AG04449 (cell line): ENCODE measurements around the gene HMGN3.

Experiments used
- CTCF ChIA-PET: fragments of 350-600 bp; formaldehyde crosslinking; extraction: SDS; loops from one replicate; lab custom pipeline; 2021; ENCODE audit warnings: antibody characterized with exemption; lab: Yijun Ruan, JAX
- POLR2A ChIA-PET: fragments of 400-600, 350-600 bp; formaldehyde crosslinking; extraction: SDS; loops from one replicate; lab custom pipeline; 2020; ENCODE audit warnings: antibody characterized with exemption, inconsistent platforms; lab: Yijun Ruan, JAX
- DNase-seq: peaks from one replicate; pipeline ENCODE4 v3.0.0-alpha.2; 2010; ENCODE audit warnings: low read depth, low spot score
- H3K4me3 ChIP-seq: 2 replicates; pipeline ENCODE4 v1.5.1; 2011; ENCODE audit warnings: low read depth, mild to moderate bottlenecking, control low read depth, low read length
- TF ChIP-seq, protein P1 (sequence below): IDR thresholded peaks from one replicate; pipeline ENCODE4 v1.5.1; 2011; ENCODE audit warnings: mild to moderate bottlenecking, moderate library complexity, low read length, control low read depth, inconsistent platforms; ENCODE audit not compliant: insufficient read depth; ENCODE audit errors: missing control alignments

The HMGN3 gene

DNA sequence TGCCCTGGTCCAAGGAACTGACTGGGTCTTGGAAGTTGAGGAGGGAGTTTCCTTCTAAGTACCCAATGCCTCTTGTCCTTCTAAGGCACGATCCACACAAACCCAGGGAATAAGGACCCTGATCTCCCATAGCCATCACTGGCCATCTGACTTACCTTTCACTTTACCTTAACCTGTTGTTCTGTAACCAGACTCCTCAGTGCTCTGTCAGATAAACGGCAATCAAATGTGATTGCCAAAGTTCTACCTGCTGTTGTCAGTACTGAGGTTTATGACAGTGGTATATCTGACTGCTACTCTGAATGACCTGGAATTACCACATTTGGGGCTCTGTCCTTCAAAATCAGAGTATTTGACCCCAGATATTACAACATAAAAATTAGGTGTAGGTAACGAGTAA, 49.8 kb downstream of the HMGN3 start:
- no peak for DNase-seq
- ChIA-PET CTCF (no interaction called here), POLR2A (no interaction called here)
- no peak overlapping the region for H3K4me3 ChIP-seq
- TF ChIP-seq, protein P1, sequence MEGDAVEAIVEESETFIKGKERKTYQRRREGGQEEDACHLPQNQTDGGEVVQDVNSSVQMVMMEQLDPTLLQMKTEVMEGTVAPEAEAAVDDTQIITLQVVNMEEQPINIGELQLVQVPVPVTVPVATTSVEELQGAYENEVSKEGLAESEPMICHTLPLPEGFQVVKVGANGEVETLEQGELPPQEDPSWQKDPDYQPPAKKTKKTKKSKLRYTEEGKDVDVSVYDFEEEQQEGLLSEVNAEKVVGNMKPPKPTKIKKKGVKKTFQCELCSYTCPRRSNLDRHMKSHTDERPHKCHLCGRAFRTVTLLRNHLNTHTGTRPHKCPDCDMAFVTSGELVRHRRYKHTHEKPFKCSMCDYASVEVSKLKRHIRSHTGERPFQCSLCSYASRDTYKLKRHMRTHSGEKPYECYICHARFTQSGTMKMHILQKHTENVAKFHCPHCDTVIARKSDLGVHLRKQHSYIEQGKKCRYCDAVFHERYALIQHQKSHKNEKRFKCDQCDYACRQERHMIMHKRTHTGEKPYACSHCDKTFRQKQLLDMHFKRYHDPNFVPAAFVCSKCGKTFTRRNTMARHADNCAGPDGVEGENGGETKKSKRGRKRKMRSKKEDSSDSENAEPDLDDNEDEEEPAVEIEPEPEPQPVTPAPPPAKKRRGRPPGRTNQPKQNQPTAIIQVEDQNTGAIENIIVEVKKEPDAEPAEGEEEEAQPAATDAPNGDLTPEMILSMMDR, result no peak

DNA sequence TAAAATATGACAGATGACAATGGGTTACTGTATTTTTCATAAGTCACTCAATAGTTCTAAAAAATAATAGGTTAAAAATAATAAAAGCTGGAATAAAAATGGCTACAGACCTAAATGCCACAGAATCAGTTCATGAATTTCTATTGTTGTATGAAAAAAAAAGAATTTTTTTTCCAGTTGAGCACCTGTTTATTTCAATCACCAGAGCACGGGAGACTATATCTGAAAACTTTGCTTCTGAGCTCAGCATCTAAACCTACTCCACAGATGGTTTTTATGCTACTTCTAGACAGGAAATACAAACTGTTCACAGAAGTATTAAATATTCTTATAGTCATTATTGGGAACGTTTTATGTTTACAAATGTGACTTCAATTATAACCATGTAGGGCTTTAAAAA, 50.4 kb downstream of the HMGN3 start:
- DNase-seq, result no peak
- no peak overlapping the region for H3K4me3 ChIP-seq
- ChIA-PET CTCF (no interaction called here), POLR2A (no interaction called here)
- TF ChIP-seq, protein P1, result no peak

DNA sequence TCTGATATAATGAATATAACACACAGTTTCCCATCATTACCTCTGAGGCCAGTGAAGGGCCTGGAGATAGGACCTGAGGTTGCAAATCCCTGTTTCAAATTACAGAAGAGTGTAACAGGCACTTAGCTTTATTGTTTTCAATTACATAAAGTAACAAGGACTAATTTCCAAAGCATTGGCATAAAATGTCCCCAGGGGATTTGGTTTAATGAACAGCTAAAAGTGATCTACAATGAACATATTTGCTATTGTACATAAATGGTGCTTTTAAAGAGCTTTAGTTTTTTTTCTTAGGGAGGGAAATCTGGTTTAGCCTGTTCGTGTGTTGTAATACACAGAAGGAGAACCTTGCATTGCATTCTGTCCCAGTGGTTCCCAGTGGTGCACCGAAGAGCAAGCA, 54.4 kb downstream of the HMGN3 start:
- CTCF ChIA-PET, result no interaction called here
- DNase-seq, result no peak
- H3K4me3 ChIP-seq, result no peak overlapping the region
- TF ChIP-seq, protein P1, result no peak
- POLR2A ChIA-PET, result no interaction called here

DNA sequence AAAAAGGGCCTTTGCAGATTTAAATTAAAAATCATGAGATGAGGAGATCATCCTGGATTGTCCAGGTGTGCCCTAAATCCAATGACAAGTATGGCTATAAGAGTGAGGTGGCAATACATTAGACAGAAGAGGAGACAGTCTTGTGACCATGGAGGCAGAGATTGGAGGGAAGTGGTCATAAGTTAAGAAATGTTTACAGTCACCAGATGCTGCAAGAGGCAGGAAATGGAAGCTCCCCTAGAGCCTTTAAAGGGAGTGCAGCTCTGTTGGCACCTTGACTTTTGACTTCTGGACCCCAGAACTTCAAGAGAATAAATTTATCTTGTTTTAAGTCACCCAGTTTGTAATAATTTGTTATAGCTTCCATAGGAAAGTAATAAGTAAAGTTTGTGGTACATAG, 61.1 kb downstream of the HMGN3 start:
- TF ChIP-seq, protein P1, result no peak
- POLR2A ChIA-PET, result no interaction called here
- CTCF ChIA-PET, result no interaction called here
- no peak overlapping the region for H3K4me3 ChIP-seq
- DNase-seq, result no peak

DNA sequence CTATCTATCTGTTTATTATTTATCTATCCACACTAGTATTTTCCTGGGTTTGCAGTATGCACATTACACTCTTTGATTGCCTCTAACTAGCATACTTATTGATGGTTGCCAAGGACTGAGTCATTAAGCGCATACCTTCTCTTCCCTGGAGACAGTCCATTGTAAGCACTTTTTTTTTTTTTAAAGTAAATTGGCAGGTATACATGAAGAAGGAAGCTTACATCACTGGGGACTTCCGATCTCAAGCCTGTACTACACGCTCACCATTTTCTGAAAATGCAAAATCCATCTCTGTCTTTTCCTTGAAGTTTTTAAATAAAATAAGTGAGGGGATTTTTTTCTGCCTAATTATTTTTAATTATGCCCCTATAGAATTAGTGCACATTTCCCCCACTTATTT, 63.5 kb downstream of the HMGN3 start:
- CTCF ChIA-PET, result no interaction called here
- POLR2A ChIA-PET, result no interaction called here

DNA sequence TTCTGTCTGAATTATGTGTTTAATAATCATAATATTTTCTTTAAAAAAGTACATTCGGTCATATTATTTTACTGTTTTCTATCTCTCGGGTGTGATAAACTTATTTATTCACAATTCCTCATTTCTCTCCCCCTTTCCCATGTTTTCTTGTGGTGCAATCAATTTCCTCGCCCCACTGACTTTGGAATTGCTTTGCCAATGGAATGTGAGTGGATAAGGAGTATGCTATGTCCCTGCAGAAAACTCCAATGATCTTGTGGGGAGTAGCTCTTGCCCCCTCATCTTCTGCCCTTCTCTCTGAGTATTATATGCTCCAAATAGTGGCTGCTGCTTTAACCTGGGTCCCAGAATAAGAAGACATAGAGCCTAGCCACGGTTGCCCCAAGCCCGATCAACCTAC, 64.1 kb downstream of the HMGN3 start:
- ChIA-PET POLR2A (no interaction called here), CTCF (no interaction called here)
- TF ChIP-seq, protein P1, result no peak
- H3K4me3 ChIP-seq, result no peak overlapping the region
- no peak for DNase-seq

More for the DNA sequence above, 63.5 kb downstream of the HMGN3 start:
- DNase-seq, result no peak
- no peak overlapping the region for H3K4me3 ChIP-seq
- TF ChIP-seq, protein P1, result no peak
